Sciatic nerve (tissue), 2 donors: ENCODE measurements around the gene KRTAP5-4. TPM values are rescaled to one million over a fixed set of nuclear protein-coding genes. Genes with fewer than 3 reads are reported as not detected.
"Not testable (repeated sequence)": the region's sequence is repeated elsewhere in the genome, so short reads cannot be mapped to it uniquely, and the experiment has no call there.

Experiments used
- ATAC-seq: fragments of 200-7000 bp; cut with Tn5 transposase; one replicate; pipeline ENCODE4 v1.9.1; 2020; ENCODE audit warnings: mild to moderate bottlenecking, moderate library complexity
- DNase-seq: peaks from one replicate; pipeline ENCODE4 v3.0.0-alpha.2; 2020; ENCODE audit warnings: low spot score
- intact Hi-C: fragments of 100-400 bp; cut with DNase I; formaldehyde crosslinking; loops from one replicate; pipeline ENCODE4 v1.14.2; 2022
- total RNA-seq: library from RNA; stranded (reverse); fragmentation: NEBNext Ultra II Directional; extraction: Animal tissue kit (Norgen Biotek cat#: 25700); gene quantifications from one replicate; pipeline ENCODE4 v1.2.1, GENCODE V29; 2021
- donor health status: DM: no; HTN: no; CAD: no.
- donor health status: DM: no; HTN: no; CAD: no.

The KRTAP5-4 gene
- total RNA-seq, 1 donor from 2014 or later: not detected

- DNase-seq (peak; percentile 51), ATAC-seq (no peak)
- intact Hi-C loops: loop anchor here (5.0 kb wide), 2 partner anchors 38 to 178 kb away; partner anchors contain the start of gene SYT8
Measured at GRCh38 chr11:1654388-1655167, 32.6 kb upstream of the KRTAP5-4 start.

DNA sequence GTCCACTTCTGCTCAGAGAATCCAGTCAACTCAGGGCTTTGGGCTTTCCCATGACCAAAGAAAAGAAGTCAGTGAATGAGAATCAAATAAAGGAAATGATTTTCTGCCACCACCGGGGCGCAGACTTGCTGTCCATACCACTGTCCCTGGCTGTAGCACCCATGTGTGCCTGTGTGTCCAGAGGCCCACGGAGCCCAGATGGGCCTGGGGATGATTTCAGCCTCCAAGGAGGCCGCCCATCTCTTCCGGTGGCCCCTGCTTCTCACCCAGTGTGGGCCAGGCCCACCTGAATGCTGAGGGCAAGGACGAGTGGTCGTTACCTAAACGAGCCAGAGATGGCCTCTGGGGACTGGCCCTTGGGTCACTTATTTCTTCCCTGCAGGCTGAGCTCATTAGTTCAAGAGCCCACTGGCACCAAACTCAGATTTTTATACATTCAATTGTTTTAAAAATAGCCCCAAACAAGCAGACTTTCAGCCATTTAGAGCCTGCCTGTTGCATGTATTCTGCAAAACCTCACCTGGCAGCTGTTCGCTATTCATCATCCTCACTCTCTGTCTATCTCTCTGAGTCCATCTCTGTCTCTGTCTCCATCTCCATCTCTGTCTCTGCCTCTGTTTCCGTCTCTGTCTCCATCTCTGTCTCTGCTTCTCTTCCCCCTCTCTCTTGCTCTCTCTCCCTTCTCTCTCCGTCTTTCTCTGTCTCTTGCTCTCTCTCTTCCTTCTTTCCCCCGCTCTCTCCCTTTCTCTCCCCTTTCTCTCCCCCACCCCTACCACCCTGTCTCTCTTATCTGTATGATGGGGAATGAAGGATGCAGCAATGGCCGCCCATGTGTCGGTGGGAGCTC is 31.8 kb upstream of the KRTAP5-4 start:
- DNase-seq: no peak
- ATAC-seq: no peak
- intact Hi-C loops: loop anchor here (5.0 kb wide), 2 partner anchors 39 to 179 kb away; partner anchors contain the start of gene SYT8

- intact Hi-C loops: loop anchor here (5.0 kb wide), 2 partner anchors 39 to 179 kb away; partner anchors contain the start of gene SYT8
- peak; percentile 90 for DNase-seq
- ATAC-seq: peak; percentile 90
Measured at GRCh38 chr11:1652771-1653540, 31.0 kb upstream of the KRTAP5-4 start.

DNA sequence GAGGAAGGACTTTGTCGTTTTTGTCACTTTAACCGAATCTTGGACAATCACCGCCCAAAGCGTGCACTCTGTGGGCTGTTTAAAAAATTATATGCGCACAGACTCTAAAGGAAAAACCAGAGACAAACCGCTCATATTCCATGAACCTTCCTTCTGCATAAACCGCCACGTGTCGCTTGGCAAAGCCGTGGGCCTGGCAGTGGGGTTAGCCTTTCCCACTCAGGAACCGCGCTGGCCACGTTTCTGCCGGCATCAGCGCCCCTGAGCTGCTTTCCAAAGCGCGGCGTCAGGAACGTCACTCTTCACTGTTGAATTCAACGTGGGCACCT is 30.5 kb upstream of the KRTAP5-4 start:
- DNase-seq (no peak), ATAC-seq (no peak)
- intact Hi-C loops: loop anchor here (5.0 kb wide), 2 partner anchors 40 to 180 kb away; partner anchors contain the start of gene SYT8

- ATAC-seq (no peak), DNase-seq (peak; percentile 56)
- intact Hi-C loops: loop anchor here (5.0 kb wide), 2 partner anchors 40 to 180 kb away; partner anchors contain the start of gene SYT8
Measured at GRCh38 chr11:1652026-1652425, 30.1 kb upstream of the KRTAP5-4 start.

DNA sequence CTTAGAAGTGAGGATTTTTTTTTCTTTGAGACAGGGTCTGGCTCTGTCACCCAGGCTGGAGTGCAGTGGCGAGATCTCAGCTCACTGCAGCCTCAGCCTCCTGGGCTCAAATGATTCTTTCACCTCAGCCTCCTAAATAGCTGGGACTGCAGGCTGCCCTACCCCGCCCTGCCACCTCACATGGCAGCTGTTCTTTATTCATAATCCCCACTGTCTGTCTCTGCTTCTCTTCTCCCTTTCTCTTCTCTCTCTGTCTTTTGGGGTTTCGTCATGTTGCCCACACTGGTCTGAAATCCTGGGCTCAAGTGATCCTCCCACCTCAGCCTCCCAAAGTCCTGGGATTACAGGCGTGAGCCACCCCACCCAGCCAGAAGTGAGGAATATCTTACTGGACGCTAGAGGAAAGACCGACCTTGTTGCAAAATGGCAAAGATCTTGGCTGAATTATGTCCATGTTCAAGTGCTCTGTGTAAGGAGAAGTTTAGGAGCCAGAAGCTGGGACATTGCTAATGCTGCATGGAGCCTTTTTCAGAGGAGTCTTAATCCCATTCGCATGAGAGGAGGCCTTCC is 29.6 kb upstream of the KRTAP5-4 start:
- intact Hi-C loops: loop anchor here (5.0 kb wide), 2 partner anchors 41 to 181 kb away; partner anchors contain the start of gene SYT8
- DNase-seq (peak; percentile 5), ATAC-seq (no peak)

- DNase-seq (peak; percentile 21), ATAC-seq (no peak)
- intact Hi-C loops: loop anchor here (5.0 kb wide), 2 partner anchors 41 to 181 kb away; partner anchors contain the start of gene SYT8
Measured at GRCh38 chr11:1650918-1651262, 29.0 kb upstream of the KRTAP5-4 start.

DNA sequence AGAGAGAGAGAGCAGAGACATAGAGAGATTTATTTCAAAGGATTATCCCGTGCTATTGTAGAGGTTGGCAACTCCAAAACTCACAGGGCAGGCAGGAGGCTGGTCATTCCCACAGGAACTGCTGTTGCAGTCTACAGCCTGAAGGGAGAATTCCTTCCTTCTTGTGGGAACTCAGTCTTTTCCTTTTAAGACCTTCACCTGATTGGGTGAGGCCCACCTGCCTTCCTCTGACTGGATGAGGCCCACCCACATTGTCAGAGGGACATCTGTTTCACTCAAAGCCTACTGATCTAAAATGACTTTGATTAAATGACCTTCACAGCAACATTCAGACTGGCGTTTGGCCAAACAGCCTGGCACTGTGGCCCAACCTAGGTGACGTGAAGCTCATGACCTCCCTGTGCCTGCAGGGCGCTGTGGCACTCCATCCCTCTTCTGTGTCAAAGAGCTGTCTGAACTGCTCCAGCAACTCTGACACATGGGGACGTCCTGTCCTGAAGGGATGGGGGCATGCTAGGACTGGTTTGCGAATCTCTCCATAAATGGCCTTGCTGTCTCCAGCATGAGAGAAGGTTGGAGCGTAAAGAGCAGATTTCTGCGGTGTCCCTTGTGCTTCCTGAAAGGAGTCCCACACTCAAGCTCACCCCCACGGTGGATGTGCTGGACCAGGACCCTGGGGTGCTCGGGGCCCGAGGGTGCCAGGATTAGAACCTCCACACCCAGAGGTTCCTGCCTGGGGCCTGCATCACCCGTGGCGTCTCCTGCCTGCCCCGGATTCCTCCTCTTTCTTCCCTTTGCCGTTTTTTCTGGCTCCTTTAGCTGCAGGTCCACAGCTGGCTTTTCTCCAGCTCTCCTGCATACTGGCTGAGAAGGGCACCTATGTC is 28.3 kb upstream of the KRTAP5-4 start:
- ATAC-seq: no peak
- intact Hi-C loops: loop anchor here (5.0 kb wide), 2 partner anchors 42 to 182 kb away; partner anchors contain the start of gene SYT8
- DNase-seq: peak; percentile 37

- DNase-seq (no peak), ATAC-seq (no peak)
- intact Hi-C loops: no loop called here
Measured at GRCh38 chr11:1648653-1649420, 26.9 kb upstream of the KRTAP5-4 start.

- no peak for DNase-seq
- intact Hi-C loops: no loop called here
- no peak for ATAC-seq
Measured at GRCh38 chr11:1647901-1648652, 26.1 kb upstream of the KRTAP5-4 start.

DNA sequence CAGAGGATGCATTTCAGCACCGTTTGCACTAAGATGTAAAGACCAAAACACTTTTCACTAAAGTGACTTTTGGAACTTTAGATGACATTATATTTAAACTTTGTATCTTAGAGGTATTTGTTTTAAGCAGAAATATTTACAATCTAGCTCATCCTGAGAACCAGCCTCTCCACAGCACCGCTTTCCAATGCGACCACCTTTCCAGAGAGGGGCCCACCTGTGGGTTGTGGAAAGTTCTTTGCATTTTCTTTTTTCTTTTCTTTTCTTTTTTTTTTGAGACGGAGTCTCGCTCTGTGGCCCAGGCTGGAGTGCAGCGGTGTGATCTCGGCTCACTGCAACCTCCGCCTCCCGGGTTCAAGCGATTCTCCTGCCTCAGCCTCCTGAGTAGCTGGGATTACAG is 24.6 kb upstream of the KRTAP5-4 start:
- intact Hi-C loops, DNase-seq, ATAC-seq: not testable (repeated sequence)

- intact Hi-C loops: no loop called here
- ATAC-seq (no peak), DNase-seq (no peak)
Measured at GRCh38 chr11:1645357-1645821, 23.5 kb upstream of the KRTAP5-4 start.

GRCh38 chr11:1644601-1645356 is 22.8 kb upstream of the KRTAP5-4 start:
- DNase-seq: no peak
- no peak for ATAC-seq
- intact Hi-C loops: no loop called here

DNA sequence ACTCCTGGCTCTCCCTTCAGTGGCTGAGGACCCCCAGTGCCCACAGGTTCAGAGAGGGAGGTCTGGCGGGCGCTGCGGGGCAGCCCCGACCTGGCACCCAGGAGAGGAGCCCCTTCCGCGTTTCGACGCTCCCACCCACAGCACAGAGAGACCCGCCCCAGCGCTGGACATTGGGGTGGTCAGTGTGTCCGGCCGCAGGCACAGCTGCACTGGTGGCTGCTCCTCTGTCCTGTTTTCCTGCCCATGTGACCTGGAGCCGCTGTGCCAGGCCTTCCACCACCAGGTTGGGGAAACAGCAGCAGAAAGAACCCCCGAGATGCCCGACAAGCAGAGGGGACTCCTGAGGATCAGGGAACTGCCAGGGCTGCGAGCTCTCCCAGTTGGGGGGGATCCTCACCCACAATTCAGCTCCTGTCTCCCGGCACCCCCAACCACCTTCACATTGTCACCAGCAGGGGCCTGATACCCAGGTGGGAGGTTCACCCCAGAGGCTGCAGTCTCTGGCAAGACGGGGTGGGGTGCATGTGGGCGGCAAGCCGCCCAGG is 21.3 kb upstream of the KRTAP5-4 start:
- DNase-seq (no peak), ATAC-seq (no peak)
- intact Hi-C loops: no loop called here
